Endothelial cell of hepatic sinusoid (primary cell): ENCODE results near the gene NDUFB6.
"Not testable (repeated sequence)": the region's sequence is repeated elsewhere in the genome, so short reads cannot be mapped to it uniquely, and the experiment has no call there.

Experiments used
- in situ Hi-C: cut with HindIII; loops from 2 replicates; pipeline ENCODE4 v1.10.0; 2017; ENCODE audit warnings: low sequenced_read_pairs

NDUFB6 gene

DNA sequence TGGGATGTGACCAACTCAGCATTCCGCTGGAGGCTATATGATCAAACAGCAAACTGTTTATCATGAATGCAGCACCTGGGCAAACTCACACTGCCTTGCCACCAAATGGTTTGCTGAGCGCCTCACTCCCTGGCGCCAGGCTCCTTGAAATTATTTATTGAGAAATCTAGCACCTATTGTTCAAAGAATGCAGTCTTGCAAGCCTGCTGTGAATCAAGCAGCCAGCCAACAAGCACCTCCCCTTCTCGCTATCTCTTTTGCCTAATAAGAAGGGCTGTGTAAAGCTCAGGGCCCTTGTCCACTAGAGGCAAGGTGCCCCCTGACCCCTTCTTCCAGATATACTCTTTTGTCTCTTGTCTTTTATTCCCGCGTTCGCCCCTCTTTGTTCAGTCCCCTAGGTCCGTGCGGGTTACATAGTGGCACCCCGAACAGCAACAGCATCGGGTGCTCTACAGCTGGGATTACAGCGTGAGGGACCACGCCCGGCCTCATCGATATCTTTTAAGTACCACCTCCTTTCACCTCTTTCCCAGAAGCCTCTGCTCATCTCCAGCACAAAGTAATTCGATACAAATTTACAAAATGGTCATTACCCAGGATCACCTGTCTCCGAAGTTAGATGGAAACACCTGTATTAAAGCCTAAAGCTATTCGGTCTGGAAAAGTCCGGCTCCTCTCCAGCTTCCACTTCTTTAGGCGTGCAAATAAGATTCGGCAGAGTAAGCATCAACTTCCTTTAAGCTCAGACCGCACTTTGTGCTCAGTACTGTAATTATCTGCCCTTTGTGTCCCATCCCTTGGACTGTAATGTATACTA, 47.9 kb downstream of the NDUFB6 start:
- in situ Hi-C loops, result no loop called here

DNA sequence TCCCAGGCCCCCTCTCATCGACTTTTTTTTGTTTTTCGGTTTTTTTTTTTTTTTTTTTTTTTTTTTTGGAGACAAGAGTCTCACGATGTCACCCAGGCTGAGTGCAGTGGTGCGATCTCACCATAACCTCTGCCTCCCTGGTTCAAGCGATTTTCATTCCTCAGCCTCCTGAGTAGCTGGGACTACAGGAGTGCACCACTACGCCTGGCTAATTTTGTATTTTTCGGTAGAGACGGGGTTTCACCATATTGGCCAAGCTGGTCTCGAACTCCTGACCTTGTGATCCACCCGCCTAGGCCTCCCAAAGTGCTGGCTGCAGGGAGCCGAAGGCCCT, 48.4 kb downstream of the NDUFB6 start:
- in situ Hi-C loops, result not testable (repeated sequence)

DNA sequence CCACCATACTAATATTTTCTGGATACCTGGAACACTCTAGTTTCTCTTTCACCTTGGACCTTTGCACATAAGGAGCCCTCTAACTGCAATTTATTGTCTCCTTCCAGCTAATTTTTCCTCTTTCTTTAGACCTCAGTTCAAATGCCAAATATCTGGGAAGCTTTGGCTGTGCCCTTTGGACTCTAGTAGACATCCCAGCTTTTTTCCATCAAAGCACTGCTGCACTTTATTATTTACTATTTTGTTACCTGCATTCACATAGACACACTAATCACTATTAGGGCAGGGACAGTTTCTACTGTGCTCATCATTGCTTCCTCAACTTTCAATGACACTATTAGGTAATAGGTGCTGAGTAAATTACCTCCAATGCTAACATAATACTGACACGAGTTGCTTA, 49.0 kb downstream of the NDUFB6 start:
- in situ Hi-C loops, result no loop called here

DNA sequence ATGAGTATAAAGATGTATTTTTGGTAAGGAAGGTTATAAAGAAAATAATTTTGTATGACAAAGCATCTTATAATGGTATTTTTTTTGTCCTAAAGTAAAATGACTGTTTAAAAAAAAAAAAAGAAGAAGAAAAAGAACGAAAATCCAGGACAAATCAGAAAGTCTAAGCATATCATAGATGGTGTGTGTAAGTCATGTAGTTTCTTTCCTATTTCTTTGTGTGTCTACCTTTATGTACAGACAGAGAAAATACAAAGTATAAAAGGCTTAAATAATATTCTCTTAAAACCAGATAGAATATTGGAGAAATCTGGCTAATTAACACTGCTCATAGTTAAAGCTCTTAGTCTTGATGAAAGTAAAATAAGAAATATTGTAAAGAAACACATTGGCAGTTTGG, 54.7 kb downstream of the NDUFB6 start:
- in situ Hi-C loops, result loop anchor here (10.0 kb wide), 2 partner anchors 73 to 143 kb away; no protein-coding TSS in a partner anchor

DNA sequence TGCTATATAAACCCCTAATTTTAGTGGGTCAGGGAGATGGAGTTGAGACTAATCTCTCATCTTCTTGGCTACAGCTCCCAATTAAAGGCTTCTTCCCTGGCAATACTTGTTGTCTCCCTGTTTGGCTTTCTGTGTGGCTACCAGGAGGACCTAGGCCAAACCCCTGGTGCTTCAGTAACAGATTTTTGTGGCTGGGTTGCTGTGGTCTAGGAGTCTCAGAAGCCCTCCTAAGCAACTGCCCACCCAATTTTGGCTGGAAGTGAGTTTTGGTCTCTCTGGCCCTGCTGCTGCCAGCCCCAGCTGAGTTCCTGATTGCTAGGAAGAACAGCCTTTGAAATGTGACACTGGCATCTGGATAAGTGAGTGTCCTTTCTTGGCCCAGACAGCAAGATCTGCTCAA, 56.7 kb downstream of the NDUFB6 start:
- in situ Hi-C loops, result loop anchor here (10.0 kb wide), 2 partner anchors 71 to 141 kb away; no protein-coding TSS in a partner anchor

DNA sequence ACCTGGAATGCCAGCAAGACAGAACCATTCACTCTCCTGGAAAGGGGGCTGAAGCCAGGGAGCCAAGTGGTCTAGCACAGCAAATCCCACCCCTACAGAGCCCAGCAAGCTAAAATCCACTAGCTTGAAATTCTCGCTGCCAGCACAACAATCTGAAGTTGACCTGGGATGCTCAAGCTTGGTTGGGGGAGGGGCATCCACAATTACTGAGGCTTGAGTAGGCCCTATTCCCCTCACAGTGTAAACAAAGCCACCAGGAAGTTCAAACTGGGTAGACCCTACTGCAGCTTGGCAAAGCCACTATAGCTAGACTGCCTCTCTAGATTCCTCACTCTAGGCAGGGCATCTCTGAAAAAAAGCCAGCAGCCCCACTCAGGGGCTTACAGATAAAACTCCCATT, 64.2 kb downstream of the NDUFB6 start:
- in situ Hi-C loops, result no loop called here

DNA sequence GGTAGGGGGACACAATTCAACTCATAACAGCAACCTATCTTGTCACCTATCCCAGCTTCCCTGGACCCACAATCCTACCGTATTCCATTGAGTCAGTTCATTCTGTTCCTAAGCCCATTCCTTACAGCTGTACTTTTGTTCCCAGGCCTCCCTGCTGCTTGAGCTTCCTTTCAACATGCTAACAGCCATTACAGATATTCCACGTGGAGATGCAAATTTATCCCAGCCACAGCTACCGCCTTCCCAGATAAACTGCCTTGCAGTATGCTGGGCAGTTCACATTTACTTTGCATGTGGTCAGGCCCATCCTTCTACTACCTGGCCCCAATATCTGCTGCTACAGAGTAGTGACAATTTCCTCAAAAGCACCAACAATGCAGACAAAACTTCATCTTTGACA, 70.0 kb downstream of the NDUFB6 start:
- in situ Hi-C loops, result no loop called here
